GM12874 (cell line): ENCODE results near the gene IRX3.
A peak's percentile ranks its signal among the peaks of the same experiment; 100 is the strongest.

Experiments
- CTCF ChIP-seq: IDR thresholded peaks from 2 replicates; pipeline ENCODE4 v1.5.1; 2011; ENCODE audit warnings: low read depth, mild to moderate bottlenecking, control low read depth, low read length, moderate library complexity; ENCODE audit not compliant: insufficient read depth

IRX3 gene

GRCh38 chr16:54285414-54286089 lies 1.0 kb downstream of the IRX3 start:
- no peak for TF ChIP-seq CTCF

- no peak for TF ChIP-seq CTCF
Measured at GRCh38 chr16:54284931-54285413, 1.6 kb downstream of the IRX3 start.

- TF ChIP-seq CTCF: no peak
Measured at GRCh38 chr16:54284319-54284930, 2.2 kb downstream of the IRX3 start.

- no peak for TF ChIP-seq CTCF
Measured at GRCh38 chr16:54283725-54284318, 2.8 kb downstream of the IRX3 start.

GRCh38 chr16:54282928-54283724 lies 3.5 kb downstream of the IRX3 start:
- TF ChIP-seq CTCF: no peak

- TF ChIP-seq CTCF: peak; percentile 51
Measured at GRCh38 chr16:54282202-54282927, 4.2 kb downstream of the IRX3 start.
